NCI-H2227 (cell line): Measurements from ENCODE around the gene INSYN1.
"Not testable (repeated sequence)": the region's sequence is repeated elsewhere in the genome, so short reads cannot be mapped to it uniquely, and the experiment has no call there.

Experiments
- DNase-seq: peaks from one replicate; lab custom pipeline; 2025; ENCODE audit not compliant: unreplicated experiment; lab: John Stamatoyannopoulos, UW

The INSYN1 gene

DNA sequence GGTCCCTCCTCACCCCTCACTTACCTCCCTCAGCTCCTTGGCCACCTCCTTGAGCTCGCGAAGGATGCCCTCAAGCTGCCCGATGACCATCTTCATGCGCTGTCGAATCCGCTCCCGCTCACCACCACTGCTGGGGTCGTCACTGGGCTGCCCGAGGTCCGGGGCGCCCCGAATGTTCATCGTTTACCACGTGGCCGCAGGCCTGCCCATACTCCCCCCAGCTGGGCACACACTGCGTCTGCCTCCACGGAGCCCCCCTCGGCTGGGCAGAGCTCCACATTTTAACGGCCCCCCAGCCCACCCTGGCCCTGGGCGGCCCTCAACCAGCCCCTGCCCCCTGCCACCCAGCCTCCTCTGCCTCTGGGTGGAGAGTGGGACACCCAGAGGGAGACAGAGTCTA lies 2.2 kb downstream of the INSYN1 start:
- DNase-seq = no peak

DNA sequence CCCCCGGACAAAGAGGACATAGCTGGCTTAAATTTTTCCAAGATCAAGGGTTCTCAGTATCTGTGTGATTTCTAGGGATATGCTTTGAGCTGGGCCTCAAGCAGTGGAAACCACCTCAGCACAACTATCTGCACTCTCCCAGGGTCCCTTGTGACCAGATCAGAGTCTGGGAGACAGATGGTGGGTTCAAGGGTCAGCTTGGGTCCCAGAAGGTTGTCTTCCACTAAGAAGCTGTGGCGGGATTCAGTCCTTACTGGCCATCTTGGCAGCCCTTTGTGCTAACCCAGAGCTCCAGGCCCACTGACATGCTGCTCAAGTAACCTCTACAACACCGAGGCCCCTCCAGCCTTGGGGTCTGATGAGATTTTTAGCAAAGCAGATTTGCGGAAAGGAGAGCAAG lies 2.7 kb downstream of the INSYN1 start:
- no peak for DNase-seq

GRCh38 chr15:73749971-73750370 lies 3.2 kb downstream of the INSYN1 start:
- DNase-seq = no peak

DNA sequence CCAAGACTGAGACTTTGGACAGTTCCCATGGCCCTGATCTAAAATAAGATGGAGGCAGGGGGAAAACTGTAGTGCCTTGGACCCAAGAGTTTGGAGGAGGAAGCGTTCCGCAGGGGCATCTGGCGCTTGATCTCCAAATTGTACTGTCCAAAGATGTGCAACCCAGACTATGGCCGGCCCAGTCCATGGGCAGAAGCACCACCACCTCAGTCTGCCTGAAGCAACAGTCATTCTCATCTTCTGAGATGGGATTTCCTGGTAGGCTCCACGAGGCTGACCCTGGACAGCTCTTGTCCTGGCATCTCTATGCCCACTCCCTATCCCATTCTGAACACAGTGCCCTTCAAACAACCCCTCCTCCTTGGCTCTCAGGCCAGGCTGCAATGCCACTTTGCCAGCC lies 3.6 kb downstream of the INSYN1 start:
- DNase-seq = no peak

DNA sequence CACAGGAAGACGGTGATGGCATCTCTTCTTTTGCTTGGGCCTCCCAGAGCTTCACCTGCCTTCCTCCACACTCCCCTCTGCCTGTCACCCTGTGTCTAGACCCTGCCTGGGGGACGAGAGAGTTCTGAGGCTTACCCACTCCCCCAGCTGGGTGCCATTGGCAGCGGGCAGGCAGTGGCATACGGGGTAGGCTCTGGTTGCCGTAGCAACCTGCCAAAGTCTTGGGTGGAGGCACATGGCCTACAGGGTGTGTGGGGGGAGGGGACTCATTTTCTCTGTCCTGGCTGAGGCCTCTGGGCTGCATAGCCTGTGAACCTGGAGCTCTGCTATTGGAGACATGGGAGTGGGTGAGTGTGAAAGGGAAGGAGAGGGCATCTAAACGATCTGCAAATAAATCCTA lies 4.4 kb downstream of the INSYN1 start:
- peak; percentile 3 for DNase-seq

GRCh38 chr15:73747847-73748590 lies 5.1 kb downstream of the INSYN1 start:
- no peak for DNase-seq

- DNase-seq = no peak
Measured at GRCh38 chr15:73746883-73747282, 6.3 kb downstream of the INSYN1 start.

GRCh38 chr15:73746261-73746660 lies 6.9 kb downstream of the INSYN1 start:
- DNase-seq = no peak

DNA sequence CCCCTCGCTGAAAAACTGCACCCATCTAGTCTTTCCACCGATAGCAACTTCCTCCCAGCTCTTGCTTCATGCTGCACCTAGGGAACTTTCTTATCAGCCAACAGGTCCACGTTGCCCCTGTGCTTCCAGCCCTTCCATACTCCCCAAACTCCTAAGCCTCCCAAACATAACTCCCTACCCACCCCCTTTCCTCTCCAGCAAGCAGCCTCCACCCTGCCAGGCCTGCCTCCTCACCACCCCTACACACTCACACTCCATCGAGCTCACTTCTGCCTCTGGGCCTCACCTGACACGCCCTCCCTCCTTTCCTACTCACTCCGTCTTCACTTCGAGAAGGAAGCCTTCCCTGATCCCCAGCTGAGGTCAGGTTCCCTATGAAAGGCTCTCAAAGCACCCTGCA lies 8.1 kb downstream of the INSYN1 start:
- DNase-seq = no peak

- peak; percentile 16 for DNase-seq
Measured at GRCh38 chr15:73744293-73744692, 8.9 kb downstream of the INSYN1 start.

- DNase-seq = no peak
Measured at GRCh38 chr15:73741321-73741836, 11.8 kb downstream of the INSYN1 start.

GRCh38 chr15:73740152-73741048 lies 12.8 kb downstream of the INSYN1 start:
- no peak for DNase-seq

GRCh38 chr15:73737535-73737934 lies 15.6 kb downstream of the INSYN1 start:
- no peak for DNase-seq

GRCh38 chr15:73732930-73733329 lies 20.2 kb downstream of the INSYN1 start:
- DNase-seq = no peak

DNA sequence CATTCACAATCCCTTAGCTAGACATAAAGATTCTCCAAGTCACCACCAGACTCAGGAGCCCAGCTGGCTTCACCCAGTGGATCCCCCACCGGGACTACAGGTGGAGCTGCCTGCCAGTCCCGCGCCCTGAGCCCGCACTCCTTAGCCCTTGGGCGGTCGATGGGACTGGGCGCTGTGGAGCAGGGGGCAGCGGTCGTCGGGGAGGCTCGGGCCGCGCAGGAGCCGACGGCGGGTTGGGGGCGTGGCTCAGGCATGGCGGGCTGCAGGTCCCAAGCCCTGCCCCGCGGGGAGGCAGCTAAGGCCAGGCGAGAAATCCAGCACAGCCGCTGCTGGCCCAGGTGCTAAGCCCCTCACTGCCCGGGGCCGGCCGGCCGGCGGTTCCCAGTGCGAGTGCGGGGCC lies 21.1 kb downstream of the INSYN1 start:
- DNase-seq = not testable (repeated sequence)

DNA sequence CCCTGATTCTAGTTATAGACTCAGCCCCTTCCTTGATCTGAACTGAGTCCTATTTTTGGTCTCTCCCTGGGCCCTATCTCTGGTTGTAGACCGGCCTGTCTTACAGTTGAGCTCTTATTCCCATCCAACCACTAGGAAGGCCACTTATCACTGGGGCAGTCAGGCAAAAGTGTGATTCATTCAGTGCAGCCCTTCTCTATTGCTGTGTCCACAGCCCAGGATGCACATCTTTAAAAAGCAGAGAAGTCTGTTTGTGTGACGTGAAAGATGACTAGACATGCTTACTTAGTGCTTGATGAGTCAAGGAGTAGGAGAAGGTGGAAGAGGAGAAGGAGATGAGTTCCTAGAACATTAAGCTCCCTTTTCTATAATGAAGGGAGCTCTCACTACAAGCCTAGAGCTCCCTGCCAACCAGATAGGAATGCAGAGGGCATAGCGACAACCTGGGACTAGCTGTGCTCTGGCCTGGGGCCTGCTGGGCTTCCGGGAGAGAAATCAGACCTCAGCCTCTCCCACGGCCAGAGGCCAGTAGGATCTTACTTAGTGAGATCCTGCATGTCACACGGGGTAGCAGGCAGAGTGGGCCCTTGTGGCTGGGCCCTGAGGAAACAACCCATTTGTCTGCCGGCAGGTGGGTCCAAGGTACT lies 25.7 kb downstream of the INSYN1 start:
- no peak for DNase-seq

GRCh38 chr15:73724212-73724611 lies 28.9 kb downstream of the INSYN1 start:
- DNase-seq = no peak

GRCh38 chr15:73723191-73723590 lies 30.0 kb downstream of the INSYN1 start:
- no peak for DNase-seq

GRCh38 chr15:73722425-73722824 lies 30.7 kb downstream of the INSYN1 start:
- DNase-seq = no peak

- DNase-seq = no peak
Measured at GRCh38 chr15:73718694-73719093, 34.5 kb downstream of the INSYN1 start.

GRCh38 chr15:73717802-73718201 lies 35.3 kb downstream of the INSYN1 start:
- DNase-seq = no peak

- DNase-seq = no peak
Measured at GRCh38 chr15:73717206-73717605, 35.9 kb downstream of the INSYN1 start.
